K562 (cell line): ENCODE data around the gene SYNPR. TPM values are rescaled to one million over a fixed set of nuclear protein-coding genes. Genes with fewer than 3 reads are reported as not detected.

ENCODE experiments used
- ATAC-seq: fragments of 200-7000 bp; cut with Tn5 transposase; 3 replicates; pipeline ENCODE4 v1.9.1; 2020; ENCODE audit warnings: moderate library complexity
- BruUV-seq: library from RNA; stranded (reverse); fragments of 400-500 nt; replicated peaks from 2 replicates; lab custom pipeline; 2021; lab: Mats Ljungman, UMichigan
- CTCF ChIA-PET: fragments of 300-600 bp; formaldehyde crosslinking; extraction: SDS; loops from one replicate; lab custom pipeline; 2021; ENCODE audit warnings: low intra/inter-chr PET ratio; lab: Yijun Ruan, JAX
- POLR2A ChIA-PET: fragments of 300-600, 350-650 bp; sonication (Branson Sonifier 250); formaldehyde crosslinking; extraction: SDS; loops from one replicate; lab custom pipeline; 2021; ENCODE audit warnings: antibody characterized with exemption, inconsistent platforms; lab: Yijun Ruan, JAX
- DNase-seq, 4 experiments: peaks; one replicate each; pipeline versions ENCODE4 v3.0.0 to v3.0.0-alpha.2; 2011 to 2018; ENCODE audit warnings: low spot score in 3 of 4, mixed read lengths in 3 of 4; ENCODE audit errors: extremely low read depth in 1 of 4
- FAIRE-seq: peaks from 2 replicates; lab custom pipeline; 2011; peaks lifted over from hg19 to GRCh38; lab: Jason Lieb, UNC
- H2AFZ ChIP-seq: 2 replicates; pipeline ENCODE4 v1.6.0; 2011; ENCODE audit warnings: low read depth, low read length, control low read depth, inconsistent platforms
- H3K27ac ChIP-seq: fragments of 200-600 bp; 3 replicates; pipeline ENCODE4 v1.8.0; 2011; ENCODE audit warnings: low read depth, mild to moderate bottlenecking, control low read depth, inconsistent platforms, low read length, moderate library complexity, mixed read lengths; ENCODE audit errors: extremely low read depth
- H3K27me3 ChIP-seq, 2 experiments: fragments of 300-600 bp in 1 of 2; 2 replicates in 1 of 2; 3 replicates in 1 of 2; pipeline versions ENCODE4 v1.6.0 to v1.8.0; 2011; ENCODE audit warnings: inconsistent platforms in 2 of 2, low read length in 2 of 2, mild to moderate bottlenecking in 1 of 2, mixed read lengths in 1 of 2, moderate library complexity in 1 of 2; ENCODE audit not compliant: control insufficient read depth in 2 of 2, insufficient read depth in 2 of 2
- H3K36me3 ChIP-seq: fragments of 300-600 bp; 3 replicates; pipeline ENCODE4 v1.8.0; 2011; ENCODE audit warnings: mild to moderate bottlenecking, low read length, inconsistent platforms; ENCODE audit not compliant: control insufficient read depth, insufficient read depth
- H3K4me1 ChIP-seq, 2 experiments: fragments of 200-600 bp in 1 of 2; replicated peaks in 1 of 2; 2 replicates in 1 of 2; 3 replicates in 1 of 2; pipeline versions ENCODE4 v1.5.1 to v1.8.0; 2011; ENCODE audit warnings: inconsistent platforms in 2 of 2, low read length in 2 of 2, mild to moderate bottlenecking in 1 of 2, mixed read lengths in 1 of 2, moderate library complexity in 1 of 2; ENCODE audit not compliant: control insufficient read depth in 2 of 2, insufficient read depth in 2 of 2
- H3K4me2 ChIP-seq: 2 replicates; pipeline ENCODE4 v1.6.1; 2011; ENCODE audit warnings: low read length, control low read depth, inconsistent platforms, mixed read lengths; ENCODE audit not compliant: insufficient read depth
- H3K4me3 ChIP-seq: fragments of 200-600 bp; sonication (generic), shearing (Covaris generic); 2 replicates; pipeline ENCODE4 v1.5.1; 2016; ENCODE audit warnings: control low read depth, inconsistent platforms
- H3K79me2 ChIP-seq: fragments of 200-600 bp; 3 replicates; pipeline ENCODE4 v1.8.0; 2011; ENCODE audit warnings: low read length, inconsistent platforms; ENCODE audit not compliant: control insufficient read depth, insufficient read depth
- H3K9ac ChIP-seq, 2 experiments: 2 replicates each; pipeline versions ENCODE4 v1.6.0 to v1.6.1; 2011; ENCODE audit warnings: low read depth in 2 of 2, low read length in 2 of 2, control low read depth in 1 of 2, inconsistent platforms in 1 of 2, mild to moderate bottlenecking in 1 of 2, mixed read lengths in 1 of 2; ENCODE audit not compliant: insufficient read depth in 1 of 2
- H3K9me1 ChIP-seq: one replicate; pipeline ENCODE4 v1.6.0; 2011; ENCODE audit warnings: inconsistent platforms, mild to moderate bottlenecking, low read length, moderate library complexity; ENCODE audit not compliant: control insufficient read depth, insufficient read depth
- H3K9me3 ChIP-seq: replicated peaks from 2 replicates; pipeline ENCODE4 v1.5.1; 2011; ENCODE audit warnings: low read depth, low read length, inconsistent platforms; ENCODE audit not compliant: control insufficient read depth, insufficient read depth
- H4K20me1 ChIP-seq: replicated peaks from 2 replicates; pipeline ENCODE4 v1.6.1; 2011; ENCODE audit warnings: low read length, inconsistent platforms, mixed read lengths; ENCODE audit not compliant: control insufficient read depth, insufficient read depth
- BACH1 ChIP-seq: fragments of 200-800 bp; sonication (Bioruptor generic); IDR thresholded peaks from 2 replicates; pipeline ENCODE4 v1.6.1; 2016; ENCODE audit warnings: missing genetic modification characterization, missing compliant biosample characterization
- EHMT2 ChIP-seq: fragments of 450-650 bp; IDR thresholded peaks from 2 replicates; pipeline ENCODE4 v1.6.1; 2018; ENCODE audit warnings: antibody characterized with exemption
- SFPQ ChIP-seq: fragments of 200-400 bp; formaldehyde crosslinking; IDR thresholded peaks from 2 replicates; pipeline ENCODE4 v1.6.1; 2017; ENCODE audit warnings: mild to moderate bottlenecking, low read depth, low read length, moderate library complexity
- ZNF197 ChIP-seq: fragments of 200-800 bp; sonication (Bioruptor generic); IDR thresholded peaks from 2 replicates; pipeline ENCODE4 v1.6.1; 2016; ENCODE audit warnings: low read depth, missing genetic modification characterization, missing compliant biosample characterization
- ZNF212 ChIP-seq: fragments of 450-650 bp; formaldehyde crosslinking; IDR thresholded peaks from 2 replicates; pipeline ENCODE4 v1.4.0; 2020; ENCODE audit warnings: mild to moderate bottlenecking
- ZNF79 ChIP-seq: fragments of 250-450 bp; sonication (Bioruptor Pico); IDR thresholded peaks from 2 replicates; pipeline ENCODE4 v1.4.0; 2020; ENCODE audit warnings: low read depth, mild to moderate bottlenecking, moderate library complexity
- in situ Hi-C: fragments of 300-500 bp; cut with MboI; formaldehyde crosslinking; loops from 4 replicates; pipeline ENCODE4 v1.15.0; 2018; ENCODE audit warnings: inconsistent platforms, mixed read lengths
- intact Hi-C: fragments of 100-400 bp; cut with micrococcal nuclease; formaldehyde crosslinking; loops from 2 replicates; pipeline ENCODE4 v1.14.2; 2022
- polyA plus RNA-seq, 8 experiments: library from polyadenylated mRNA; depleted of rRNA in 4 of 8; stranded (reverse) in 5 of 8; unstranded in 3 of 8; fragments of >200 nt; fragmentation: Nextera tagmentation in 2 of 8; fragmentation: Illumina TruSeq in 1 of 8; extraction: Ambion mirVana in 2 of 8; extraction: Trizol in 1 of 8; gene quantifications; 2 replicates each; pipeline versions ENCODE4 v1.2.1 to v1.2.3, GENCODE V29; 2011 to 2014; ENCODE audit warnings: inconsistent platforms in 1 of 8, missing spikeins in 1 of 8
- total RNA-seq, 7 experiments: library from RNA; depleted of rRNA in 6 of 7; stranded (reverse); fragments of >200 nt in 6 of 7; fragmentation: Illumina TruSeq in 2 of 7; extraction: Trizol in 2 of 7; gene quantifications; 2 replicates each; pipeline versions ENCODE4 v1.2.1 to v1.2.3, GENCODE V29; 2011 to 2021; ENCODE audit warnings: low replicate concordance in 1 of 7
- TF ChIP-seq, protein P1 (sequence below): fragments of 250-450 bp; sonication (Bioruptor Pico); IDR thresholded peaks from 2 replicates; pipeline ENCODE4 v1.5.0; 2022; ENCODE audit warnings: mild to moderate bottlenecking
- TF ChIP-seq, protein P2 (sequence below), 2 experiments: fragments of 250-450 bp in 1 of 2; fragments of 450-650 bp in 1 of 2; sonication (Bioruptor Pico) in 1 of 2; IDR thresholded peaks; 2 replicates each; pipeline versions ENCODE4 v1.6.1 to v1.8.0; 2016 to 2021; ENCODE audit warnings: mild to moderate bottlenecking in 2 of 2, moderate library complexity in 2 of 2, missing compliant biosample characterization in 1 of 2, missing genetic modification characterization in 1 of 2
- TF ChIP-seq, protein P3 (sequence below): sonication (generic); formaldehyde crosslinking; IDR thresholded peaks from 2 replicates; pipeline ENCODE4 v1.8.0; 2022; ENCODE audit warnings: mild to moderate bottlenecking, missing genetic modification reagents

Gene SYNPR
- total and polyA plus RNA-seq, 9 of the 15 experiments (the other 6 are each of a cell fraction or from before 2014, with no cell fraction given): not detected

DNA sequence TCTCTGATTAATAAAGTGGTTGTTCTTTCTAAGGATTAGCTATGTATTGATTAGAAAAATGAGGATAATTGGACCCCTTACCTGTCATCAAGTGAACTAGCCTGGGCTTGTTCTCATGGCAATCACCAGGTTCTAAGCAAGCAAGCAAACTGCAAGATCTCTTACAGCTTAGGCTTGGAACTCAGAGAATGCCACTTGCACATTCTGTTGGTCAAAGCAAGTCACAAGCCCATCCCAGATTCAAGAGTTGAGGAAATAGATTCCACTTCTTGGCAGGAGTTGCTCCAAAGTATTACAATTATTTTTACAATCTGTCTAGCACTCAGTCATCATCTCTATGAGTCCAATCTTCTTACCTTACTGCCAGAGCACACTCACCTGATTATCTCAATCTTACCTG, 180.3 kb downstream of the SYNPR start:
- BruUV-seq: no TSS peak
- Histone ChIP-seq H3K4me1 (no peaks in the 10 kb centered on the region), H3K9me1 (no peaks in the 10 kb centered on the region), H3K4me2 (no peak overlapping the region), H3K36me3 (no peaks in the 10 kb centered on the region), H3K79me2 (no peaks in the 10 kb centered on the region), H2AFZ (no peak overlapping the region), H3K27me3 (no peaks in the 10 kb centered on the region), H3K9ac (no peak overlapping the region)
- DNase-seq: no peak
- intact Hi-C loops (no loop called here), in situ Hi-C loops (no loop called here)
- no peak for TF ChIP-seq EHMT2
- no peak for TF ChIP-seq ZNF79 (CRISPR knock-in tag)
- TF ChIP-seq, protein P1, sequence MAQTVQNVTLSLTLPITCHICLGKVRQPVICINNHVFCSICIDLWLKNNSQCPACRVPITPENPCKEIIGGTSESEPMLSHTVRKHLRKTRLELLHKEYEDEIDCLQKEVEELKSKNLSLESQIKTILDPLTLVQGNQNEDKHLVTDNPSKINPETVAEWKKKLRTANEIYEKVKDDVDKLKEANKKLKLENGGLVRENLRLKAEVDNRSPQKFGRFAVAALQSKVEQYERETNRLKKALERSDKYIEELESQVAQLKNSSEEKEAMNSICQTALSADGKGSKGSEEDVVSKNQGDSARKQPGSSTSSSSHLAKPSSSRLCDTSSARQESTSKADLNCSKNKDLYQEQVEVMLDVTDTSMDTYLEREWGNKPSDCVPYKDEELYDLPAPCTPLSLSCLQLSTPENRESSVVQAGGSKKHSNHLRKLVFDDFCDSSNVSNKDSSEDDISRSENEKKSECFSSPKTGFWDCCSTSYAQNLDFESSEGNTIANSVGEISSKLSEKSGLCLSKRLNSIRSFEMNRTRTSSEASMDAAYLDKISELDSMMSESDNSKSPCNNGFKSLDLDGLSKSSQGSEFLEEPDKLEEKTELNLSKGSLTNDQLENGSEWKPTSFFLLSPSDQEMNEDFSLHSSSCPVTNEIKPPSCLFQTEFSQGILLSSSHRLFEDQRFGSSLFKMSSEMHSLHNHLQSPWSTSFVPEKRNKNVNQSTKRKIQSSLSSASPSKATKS (CRISPR knock-in tag): no peak
- TF ChIP-seq, protein P2, sequence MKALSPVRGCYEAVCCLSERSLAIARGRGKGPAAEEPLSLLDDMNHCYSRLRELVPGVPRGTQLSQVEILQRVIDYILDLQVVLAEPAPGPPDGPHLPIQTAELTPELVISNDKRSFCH (CRISPR knock-in tag; IDR thresholded peaks at IDR 0.05): no peak
- TF ChIP-seq, protein P2 (tag; IDR thresholded peaks at IDR 0.05): no peak
- no peak for TF ChIP-seq BACH1 (tag)
- TF ChIP-seq ZNF197 (CRISPR knock-in tag): no peak
- no peak for TF ChIP-seq ZNF212 (CRISPR knock-in tag)
- no peak for TF ChIP-seq SFPQ
- TF ChIP-seq, protein P3, sequence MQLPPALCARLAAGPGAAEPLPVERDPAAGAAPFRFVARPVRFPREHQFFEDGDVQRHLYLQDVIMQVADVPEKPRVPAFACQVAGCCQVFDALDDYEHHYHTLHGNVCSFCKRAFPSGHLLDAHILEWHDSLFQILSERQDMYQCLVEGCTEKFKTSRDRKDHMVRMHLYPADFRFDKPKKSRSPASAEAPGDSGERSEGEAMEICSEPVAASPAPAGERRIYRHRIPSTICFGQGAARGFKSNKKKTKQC: no peak
- TF ChIP-seq, all 486 proteins: peak for 0
- Histone ChIP-seq H4K20me1 (no peaks in the 10 kb centered on the region), H3K4me3 (no peak overlapping the region), H3K27ac (no peak overlapping the region), H3K9me3 (no peaks in the 10 kb centered on the region)
- no peak for FAIRE-seq
- ATAC-seq: no peak
- POLR2A ChIA-PET: no interaction called here
- CTCF ChIA-PET: no interaction called here
